ENCODE data around the gene SS18L1.

The SS18L1 gene

DNA sequence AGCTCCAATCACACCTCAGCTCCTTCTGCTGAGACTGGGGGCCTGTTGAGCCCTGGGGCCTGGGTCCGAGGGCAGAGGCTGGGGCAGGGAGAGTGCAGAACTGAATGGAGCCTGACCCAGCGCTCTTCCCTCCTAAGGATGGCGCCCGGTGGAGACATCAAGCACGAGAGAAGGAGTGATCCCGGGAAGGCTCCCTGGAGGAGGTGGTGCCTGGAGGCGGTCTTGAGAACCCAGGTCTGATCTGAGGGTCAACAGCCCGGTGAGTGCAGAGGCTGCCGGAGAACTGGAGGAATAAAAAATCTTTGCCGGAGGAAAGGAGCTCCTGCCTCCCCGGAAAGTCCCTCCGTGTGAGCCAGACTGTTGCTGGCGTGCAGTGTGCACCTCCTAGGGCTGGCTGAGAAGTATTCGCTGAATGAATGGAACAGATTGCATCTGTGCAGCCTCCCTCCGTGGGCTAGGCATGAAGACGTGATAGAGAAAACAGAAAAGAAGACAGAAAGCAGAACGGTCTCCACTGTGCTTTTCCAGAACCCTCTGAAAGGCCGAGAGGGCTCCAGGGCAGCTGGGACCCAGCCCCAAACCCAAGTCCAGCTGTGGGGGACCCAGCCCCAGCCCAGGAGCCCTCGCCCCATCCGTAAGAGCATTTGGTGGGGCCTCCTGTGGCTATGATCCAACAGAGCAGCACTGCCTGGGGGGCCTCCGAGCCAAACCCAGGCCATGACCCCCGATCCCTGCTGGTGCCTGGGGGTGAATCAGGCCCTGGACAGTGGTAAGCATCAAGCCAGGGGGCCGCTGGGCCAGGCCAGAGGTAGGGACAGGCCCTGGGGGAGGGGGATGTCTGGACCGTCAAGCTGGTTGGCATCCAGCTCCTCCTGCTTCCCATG is 83.4 kb downstream of the SS18L1 start:
- DNase-seq (ENCODE audit: low read depth), result no peak

DNA sequence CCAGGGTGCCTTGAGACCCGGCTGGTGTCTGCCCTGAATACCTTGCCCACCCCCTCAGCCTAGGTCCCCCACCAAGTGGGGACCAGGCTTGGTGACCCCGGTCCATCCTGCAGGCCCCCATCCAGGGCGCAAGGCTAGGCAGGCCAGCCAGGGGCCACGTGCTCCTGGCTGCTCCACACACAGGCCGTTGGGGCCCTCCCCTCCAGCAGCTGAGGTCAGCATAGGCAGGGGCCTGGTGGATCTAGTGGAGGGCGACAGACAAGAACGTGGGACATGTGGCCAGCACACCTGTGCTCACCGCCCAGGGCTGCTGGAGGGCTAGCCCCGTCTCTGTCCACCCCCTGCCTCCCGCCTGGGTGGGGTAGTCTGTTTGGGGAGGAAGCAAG is 84.0 kb downstream of the SS18L1 start:
- no peak for DNase-seq (ENCODE audit: low read depth)

DNA sequence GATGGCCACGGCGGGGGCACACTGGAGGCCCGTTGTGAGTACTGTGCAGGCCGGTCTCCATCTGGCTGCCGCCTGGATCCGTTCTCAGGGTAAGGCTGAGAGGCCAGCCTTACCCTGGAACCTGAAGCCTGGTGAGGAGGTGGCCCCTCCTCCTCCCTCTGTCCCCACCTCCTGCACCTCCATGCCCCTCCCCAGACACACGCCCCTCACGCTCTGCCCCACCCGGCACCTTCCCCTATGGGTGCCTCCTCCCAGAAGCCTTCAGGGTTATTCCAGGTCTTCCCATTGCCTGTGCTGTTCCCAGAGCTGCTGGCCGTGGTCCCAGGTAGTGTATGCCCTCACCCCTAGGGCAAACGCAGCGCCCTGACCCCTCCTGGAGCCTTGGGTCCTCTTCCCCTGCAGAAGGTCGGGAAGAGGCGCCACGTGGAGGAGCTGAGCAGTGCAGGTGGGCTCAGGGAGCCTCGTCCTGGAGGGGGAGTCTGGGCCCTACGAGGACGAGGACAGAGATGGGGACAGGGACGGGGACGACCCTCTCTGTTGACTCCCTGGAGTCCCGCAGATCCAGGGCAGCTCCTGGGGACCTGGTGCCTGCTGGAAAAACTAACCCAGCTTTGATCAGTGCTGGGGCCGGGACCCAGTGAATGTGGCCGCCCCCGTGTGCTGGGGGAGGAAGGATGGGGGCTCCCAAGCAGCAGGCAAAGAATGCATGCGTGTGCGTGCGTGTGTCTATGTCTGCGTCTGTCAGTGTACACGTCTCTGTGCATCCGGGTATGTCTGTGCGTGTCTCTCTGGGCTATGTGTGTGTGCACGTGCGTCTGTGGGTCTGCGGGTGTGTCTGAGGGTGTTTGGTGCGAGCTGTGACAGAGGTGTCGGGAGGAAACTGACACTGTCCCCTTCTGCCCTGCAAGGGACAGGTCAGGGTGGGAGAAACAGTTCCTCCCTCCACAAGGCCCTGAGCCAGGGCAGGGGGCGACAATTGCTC is 84.7 kb downstream of the SS18L1 start:
- DNase-seq (ENCODE audit: low read depth), result no peak

DNA sequence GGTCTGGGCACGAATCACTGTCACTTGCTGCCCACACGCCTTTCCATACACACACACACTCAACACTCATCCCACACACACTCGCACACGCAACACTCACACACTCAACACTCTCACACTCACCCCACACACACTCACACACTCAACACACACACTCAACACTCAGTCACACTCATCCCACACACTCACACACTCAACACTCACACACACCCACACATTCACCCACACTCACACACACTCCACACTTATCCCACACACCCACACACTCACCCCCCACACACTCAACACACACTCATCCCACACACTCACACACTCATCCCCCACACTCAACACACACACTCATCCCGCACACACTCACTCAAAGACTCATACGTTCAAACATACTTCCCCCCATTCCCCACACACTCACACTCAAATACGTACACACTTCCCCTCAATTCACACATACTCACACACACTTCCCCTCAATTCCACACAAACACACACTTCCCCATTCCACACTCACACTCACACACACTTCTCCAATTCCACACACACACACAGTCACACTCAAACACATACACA is 85.5 kb downstream of the SS18L1 start:
- no peak for DNase-seq (ENCODE audit: low read depth)

DNA sequence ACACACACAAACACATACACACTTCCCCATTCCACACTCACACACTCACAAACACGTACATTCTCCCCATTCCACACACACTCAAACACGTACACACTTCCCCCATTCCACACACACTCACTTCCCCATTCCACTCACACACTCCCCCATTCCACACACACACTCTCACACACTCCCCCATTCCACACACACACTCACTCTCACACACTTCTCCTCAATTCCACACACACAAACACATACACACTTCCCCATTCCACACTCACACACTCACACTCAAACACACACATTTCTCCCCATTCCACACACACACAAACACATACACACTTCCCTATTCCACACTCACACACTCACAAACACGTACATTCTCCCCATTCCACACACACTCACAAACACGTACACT is 86.1 kb downstream of the SS18L1 start:
- no peak for DNase-seq (ENCODE audit: low read depth)

DNA sequence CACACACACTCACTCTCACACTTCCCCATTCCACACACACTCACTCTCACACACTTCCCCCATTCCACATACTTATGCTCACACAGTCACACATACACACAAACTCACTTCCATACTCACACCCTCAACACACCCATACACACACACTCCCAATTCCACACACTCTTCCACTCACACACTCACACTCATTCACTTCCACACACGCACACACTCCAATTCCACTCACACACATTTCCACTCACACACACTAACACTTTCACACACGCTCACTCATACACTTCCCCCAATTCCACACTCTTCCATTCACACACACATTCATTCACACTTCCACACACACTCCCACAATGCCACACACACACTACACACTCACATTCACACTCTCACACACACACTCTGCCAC is 86.7 kb downstream of the SS18L1 start:
- no peak for DNase-seq (ENCODE audit: low read depth)

DNA sequence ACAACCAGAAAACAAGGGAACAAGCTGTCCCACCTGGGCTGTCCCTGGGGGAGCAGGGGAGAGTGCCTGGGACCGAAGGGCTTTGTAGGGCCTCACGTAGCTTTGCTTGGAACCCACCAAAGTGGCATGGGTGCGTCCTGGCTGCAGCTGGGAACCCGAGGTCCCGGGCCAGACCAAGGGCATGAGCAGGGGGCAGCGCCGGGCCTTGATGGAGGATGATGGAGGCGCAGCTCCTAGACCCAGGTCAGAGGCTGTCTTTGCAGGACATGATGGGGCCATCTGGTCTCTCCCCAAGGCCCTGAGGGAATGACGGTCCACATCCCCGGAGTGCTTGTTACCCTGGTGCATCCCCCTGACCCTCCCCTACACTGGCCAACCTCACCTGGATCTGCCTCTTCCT is 87.1 kb downstream of the SS18L1 start:
- DNase-seq (ENCODE audit: low read depth), result no peak

DNA sequence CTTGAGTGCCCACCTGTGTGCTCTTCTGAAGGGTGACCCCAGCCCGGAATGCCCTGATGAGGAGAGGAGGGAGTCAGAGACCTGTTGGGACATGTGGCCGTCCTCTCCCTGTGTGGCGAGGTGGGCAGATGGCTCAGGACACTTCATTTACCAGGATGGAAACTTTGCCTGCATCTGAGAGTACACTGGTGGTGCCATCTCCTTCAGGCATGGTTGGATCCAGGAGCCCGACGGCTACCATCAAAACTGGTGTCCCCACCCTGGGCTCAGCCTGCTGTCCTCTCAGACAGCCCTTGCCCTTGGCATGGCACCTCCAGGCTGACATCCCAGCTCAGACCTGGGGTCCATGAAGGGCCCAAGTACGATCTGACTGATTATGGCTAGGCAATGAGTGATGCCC is 87.7 kb downstream of the SS18L1 start:
- DNase-seq (ENCODE audit: low read depth), result no peak

Data from activated T-cell treated with anti-CD3 and anti-CD28 coated beads for 48 hours (primary cell).